ENCODE data around the gene IFT25.
"Not testable (repeated sequence)": the region's sequence is repeated elsewhere in the genome, so short reads cannot be mapped to it uniquely, and the experiment has no call there.

The IFT25 gene

GRCh38 chr1:53883600-53883999 lies 61.9 kb downstream of the IFT25 start:
- DNase-seq = not testable (repeated sequence)

GRCh38 chr1:53881853-53882252 lies 63.6 kb downstream of the IFT25 start:
- DNase-seq = not testable (repeated sequence)

DNA sequence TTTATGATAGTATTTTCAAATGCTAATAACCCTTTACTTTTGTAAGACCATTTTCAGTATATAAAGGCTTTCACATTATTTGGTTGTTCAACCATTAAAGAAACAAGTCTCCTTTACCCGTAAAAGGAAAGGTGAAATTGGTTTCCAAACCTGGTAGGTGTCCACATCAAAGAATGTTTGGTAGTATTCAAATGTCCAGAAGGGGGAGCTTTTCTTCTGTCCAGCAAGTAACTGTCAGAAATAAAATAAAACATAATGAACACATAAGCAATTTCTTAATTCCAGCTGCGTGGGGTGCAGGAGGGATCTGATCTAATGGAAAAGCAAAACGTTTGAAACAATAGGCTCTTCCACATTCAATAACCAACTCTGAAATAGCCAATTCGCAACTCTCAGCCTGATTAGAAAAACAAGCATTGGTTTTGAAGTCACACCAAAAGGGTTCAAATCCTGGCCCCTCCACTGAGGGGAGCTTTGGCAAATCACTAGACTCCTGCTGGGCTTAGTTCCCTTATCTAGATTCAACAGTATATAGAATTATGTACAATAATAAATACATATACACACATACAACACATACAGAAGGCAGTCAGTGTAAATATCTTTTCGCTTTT lies 66.9 kb downstream of the IFT25 start:
- DNase-seq = no peak

- not testable (repeated sequence) for DNase-seq
Observed at GRCh38 chr1:53875150-53875549, 70.3 kb downstream of the IFT25 start.

DNA sequence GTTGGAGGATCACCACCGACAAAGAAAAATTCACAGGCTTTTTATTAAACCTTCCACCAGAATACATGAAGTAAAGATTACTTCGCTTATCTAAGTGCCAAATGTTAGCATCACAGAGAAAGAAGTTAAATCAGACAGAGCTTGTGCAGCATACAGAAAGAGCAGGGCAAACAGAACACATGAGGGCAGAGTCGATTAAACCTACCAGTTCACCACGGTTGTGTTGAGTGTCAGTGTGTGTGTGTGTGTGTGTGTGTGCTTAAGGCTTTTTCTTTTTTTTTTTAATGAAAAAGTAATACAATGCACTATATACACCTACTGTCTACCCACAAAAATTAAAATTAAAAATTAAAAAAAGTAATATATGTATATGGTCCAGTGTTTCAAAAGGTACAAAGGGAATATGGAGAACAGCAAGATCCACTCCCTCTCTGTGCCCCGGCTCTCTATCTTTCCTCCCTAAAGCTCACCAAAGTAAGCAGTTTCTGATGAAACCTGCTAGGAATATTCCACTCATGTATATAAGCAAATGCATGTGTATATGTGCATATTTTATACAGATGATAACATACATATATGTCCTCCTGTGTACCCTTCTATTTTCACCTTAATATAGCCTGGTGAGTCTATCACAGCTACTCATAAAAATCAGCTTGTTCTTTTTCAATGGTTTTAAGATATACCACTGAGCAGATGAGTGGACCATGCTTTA lies 73.6 kb downstream of the IFT25 start:
- no peak for DNase-seq
